Measurements from ENCODE around the gene C22orf39.

DNA sequence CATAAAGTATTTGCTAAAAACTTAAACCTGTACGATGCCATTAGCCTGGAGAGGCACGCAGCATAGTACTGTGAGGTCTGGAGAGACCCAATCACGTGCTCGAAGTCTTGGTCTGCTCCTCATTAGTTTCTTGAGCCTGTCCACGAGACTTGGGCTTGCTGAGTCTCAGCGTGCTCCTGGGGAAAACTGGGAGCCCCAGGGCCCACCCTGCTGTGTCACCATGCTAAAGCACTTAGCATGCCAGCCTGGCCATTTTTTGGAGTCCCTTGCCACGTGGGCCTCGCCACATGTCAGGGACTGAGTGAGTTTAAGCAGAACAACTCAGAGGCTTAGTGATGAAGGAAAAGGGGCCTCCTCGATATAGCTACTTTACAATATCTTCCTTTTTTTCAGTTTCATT is 34.8 kb upstream of the C22orf39 start:
- TF ChIP-seq, protein P1, sequence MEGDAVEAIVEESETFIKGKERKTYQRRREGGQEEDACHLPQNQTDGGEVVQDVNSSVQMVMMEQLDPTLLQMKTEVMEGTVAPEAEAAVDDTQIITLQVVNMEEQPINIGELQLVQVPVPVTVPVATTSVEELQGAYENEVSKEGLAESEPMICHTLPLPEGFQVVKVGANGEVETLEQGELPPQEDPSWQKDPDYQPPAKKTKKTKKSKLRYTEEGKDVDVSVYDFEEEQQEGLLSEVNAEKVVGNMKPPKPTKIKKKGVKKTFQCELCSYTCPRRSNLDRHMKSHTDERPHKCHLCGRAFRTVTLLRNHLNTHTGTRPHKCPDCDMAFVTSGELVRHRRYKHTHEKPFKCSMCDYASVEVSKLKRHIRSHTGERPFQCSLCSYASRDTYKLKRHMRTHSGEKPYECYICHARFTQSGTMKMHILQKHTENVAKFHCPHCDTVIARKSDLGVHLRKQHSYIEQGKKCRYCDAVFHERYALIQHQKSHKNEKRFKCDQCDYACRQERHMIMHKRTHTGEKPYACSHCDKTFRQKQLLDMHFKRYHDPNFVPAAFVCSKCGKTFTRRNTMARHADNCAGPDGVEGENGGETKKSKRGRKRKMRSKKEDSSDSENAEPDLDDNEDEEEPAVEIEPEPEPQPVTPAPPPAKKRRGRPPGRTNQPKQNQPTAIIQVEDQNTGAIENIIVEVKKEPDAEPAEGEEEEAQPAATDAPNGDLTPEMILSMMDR (IDR thresholded peaks at IDR 0.05) = no peak
- TF ChIP-seq EZH2 (IDR thresholded peaks at IDR 0.05; ENCODE audit: borderline replicate concordance, insufficient read depth, low read depth, low read length, poor library complexity, severe bottlenecking) = no peak

Measured in B cell (primary cell).